Adrenal gland (tissue), 12 donors: ENCODE measurements around the gene MMP17. TPM values are rescaled to one million over a fixed set of nuclear protein-coding genes. Genes with fewer than 3 reads are reported as not detected.

Experiments
- DNase-seq, 7 donors: peaks; one replicate each; pipeline ENCODE4 v3.0.0-alpha.2; 2019 to 2020
- H3K27ac ChIP-seq, 5 donors: fragments of 200-600 bp; sonication (generic) in 4 of 5; 1 replicate in 3 of 5; 2 replicates in 2 of 5; pipeline versions ENCODE4 v1.5.1 to v1.8.0; 2016 to 2020; ENCODE audit warnings: mild to moderate bottlenecking in 1 of 5
- H3K27me3 ChIP-seq: fragments of 200-600 bp; 2 replicates; pipeline ENCODE4 v1.8.0; 2021
- H3K36me3 ChIP-seq, 2 donors: fragments of 200-600 bp; replicated peaks in 1 of 2; 1 replicate in 1 of 2; 2 replicates in 1 of 2; pipeline versions ENCODE4 v1.5.1 to v1.8.0; 2018 to 2022
- H3K4me1 ChIP-seq, 2 donors: fragments of 200-600 bp; replicated peaks in 1 of 2; 1 replicate in 1 of 2; 2 replicates in 1 of 2; pipeline versions ENCODE4 v1.5.1 to v1.8.0; 2018 to 2021
- H3K4me3 ChIP-seq, 4 donors: fragments of 200-600 bp; sonication (generic) in 3 of 4; one replicate each; pipeline ENCODE4 v1.5.1; 2016 to 2018
- H3K9me3 ChIP-seq, 3 donors: fragments of 200-600 bp; sonication (generic) in 1 of 3; replicated peaks in 1 of 3; 1 replicate in 2 of 3; 2 replicates in 1 of 3; pipeline versions ENCODE4 v1.5.1 to v1.8.0; 2016 to 2021
- CTCF ChIP-seq, 6 experiments: fragments of 450-650 bp in 4 of 6; fragments of 200-600 bp in 2 of 6; sonication (generic) in 1 of 6; IDR thresholded peaks; 1 replicate in 5 of 6; 2 replicates in 1 of 6; pipeline versions ENCODE4 v1.5.1 to v1.8.0; 2016 to 2021; ENCODE audit warnings: antibody characterized with exemption in 6 of 6, mild to moderate bottlenecking in 2 of 6, moderate library complexity in 1 of 6
- POLR2A ChIP-seq, 2 donors: fragments of 450-650 bp; IDR thresholded peaks; one replicate each; pipeline ENCODE4 v1.6.1; 2017; ENCODE audit warnings: antibody characterized with exemption in 2 of 2, mild to moderate bottlenecking in 2 of 2, moderate library complexity in 1 of 2
- WGBS, 4 donors: extraction: QIAGEN DNeasy Blood & Tissue Kit in 2 of 4; methylation state at CpG; one replicate each; pipeline versions ENCODE4 v1.1.5 to v1.1.7; 2013 to 2017; 5-methylcytosine and 5-hydroxymethylcytosine counted together
- intact Hi-C, 2 donors: fragments of 100-400 bp; cut with DNase I; formaldehyde crosslinking; loops; one replicate each; pipeline versions ENCODE4 v1.14.1 to v1.15.0; 2022 to 2023
- polyA plus RNA-seq, 3 donors: library from polyadenylated mRNA; stranded (reverse); fragments of 200-250 nt in 2 of 3; fragments of 350-450 nt in 1 of 3; fragmentation: Illumina TruSeq in 1 of 3; extraction: RNeasy Lipid Tissue Mini Kit (QIAGEN cat#74804) in 1 of 3; gene quantifications; one replicate each; pipeline ENCODE4 v1.2.3, GENCODE V29; 2013 to 2014
- total RNA-seq, 9 donors: library from RNA; depleted of rRNA in 4 of 9; stranded (reverse); fragments of >200 nt in 4 of 9; fragments of 120-200 nt in 1 of 9; fragmentation: NEBNext Ultra II Directional in 1 of 9; extraction: Animal tissue kit (Norgen Biotek cat#: 25700) in 1 of 9; gene quantifications; one replicate each; pipeline versions ENCODE4 v1.1.0 to v1.2.4, GENCODE V29; 2013 to 2023
- donor health status: healthy with polysubstance abuse.
- donor health status: Bipolar disorder and iron deficiency.
- donor health status: DM: yes; HTN: yes; CAD: no.
- donor health status: DM: no; HTN: no; CAD: no.
- donor health status: DM: no; HTN: no; CAD: no.
- donor health status: DM: yes; HTN: yes; CAD: no.

MMP17 gene
- total and polyA plus RNA-seq, 12 donors: 0.32 to 16.5 (median 1.1) TPM; not detected in 1

DNA sequence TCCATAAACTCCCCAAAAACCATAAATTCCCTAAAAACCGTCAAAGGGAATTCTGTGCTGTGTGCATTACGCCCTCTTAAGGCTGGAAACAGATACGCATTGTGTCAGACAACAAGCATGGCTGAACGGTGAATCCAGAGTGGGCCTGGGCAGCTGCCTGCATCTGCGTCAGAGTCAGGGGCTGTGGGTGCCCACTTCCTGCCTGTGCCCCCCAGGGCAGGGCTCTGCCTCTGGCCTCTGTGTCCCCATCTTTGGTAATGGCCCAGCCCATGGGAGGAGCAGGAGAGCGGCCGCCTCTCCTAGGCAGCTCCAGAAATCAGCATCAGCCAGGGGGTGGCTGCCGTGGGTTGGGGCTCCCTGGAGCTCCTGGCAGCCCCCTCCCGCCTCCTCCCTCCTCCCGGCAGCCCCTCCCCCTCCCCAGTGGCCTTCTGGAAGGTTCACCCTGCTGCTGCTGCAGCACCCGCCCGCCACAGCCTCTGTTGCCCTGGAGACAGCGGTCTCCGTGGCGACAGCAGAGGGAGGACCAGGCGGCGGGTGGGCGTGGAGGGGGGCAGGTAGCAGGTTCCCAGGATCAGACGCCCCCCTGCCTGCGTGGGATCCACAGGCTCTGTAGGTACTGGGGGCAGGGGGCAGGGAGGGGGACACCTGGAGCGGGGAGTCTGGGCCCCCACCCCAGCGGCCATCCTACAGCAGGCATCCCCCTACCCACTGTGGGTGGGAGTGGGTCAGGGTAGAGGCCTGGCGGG is 5.9 kb downstream of the MMP17 start:
- Histone ChIP-seq H3K4me1 (peaks cover 0 to 19% of the 10 kb centered on the region in 2 donors), H3K27ac (no peak overlapping the region), H3K36me3 (no peaks in the 10 kb centered on the region), H3K4me3 (no peak overlapping the region), H3K27me3 (peaks cover 48% of the 10 kb centered on the region), H3K9me3 (no peaks in the 10 kb centered on the region)
- no peak for DNase-seq
- intact Hi-C loops: loop anchor here in 1 of 2 donors (5.0 kb wide), 1 partner anchor 732 kb away; no protein-coding TSS in a partner anchor
- WGBS, 4 donors: 18 to 47% (median 36%) methylated on average over 5 to 23 of the region's 23 CpGs
- no peak for TF ChIP-seq POLR2A (IDR thresholded peaks at IDR 0.05)
- TF ChIP-seq CTCF (IDR thresholded peaks at IDR 0.05): peak in 3 of 6 experiments; percentile 25 to 34 (median 26)

DNA sequence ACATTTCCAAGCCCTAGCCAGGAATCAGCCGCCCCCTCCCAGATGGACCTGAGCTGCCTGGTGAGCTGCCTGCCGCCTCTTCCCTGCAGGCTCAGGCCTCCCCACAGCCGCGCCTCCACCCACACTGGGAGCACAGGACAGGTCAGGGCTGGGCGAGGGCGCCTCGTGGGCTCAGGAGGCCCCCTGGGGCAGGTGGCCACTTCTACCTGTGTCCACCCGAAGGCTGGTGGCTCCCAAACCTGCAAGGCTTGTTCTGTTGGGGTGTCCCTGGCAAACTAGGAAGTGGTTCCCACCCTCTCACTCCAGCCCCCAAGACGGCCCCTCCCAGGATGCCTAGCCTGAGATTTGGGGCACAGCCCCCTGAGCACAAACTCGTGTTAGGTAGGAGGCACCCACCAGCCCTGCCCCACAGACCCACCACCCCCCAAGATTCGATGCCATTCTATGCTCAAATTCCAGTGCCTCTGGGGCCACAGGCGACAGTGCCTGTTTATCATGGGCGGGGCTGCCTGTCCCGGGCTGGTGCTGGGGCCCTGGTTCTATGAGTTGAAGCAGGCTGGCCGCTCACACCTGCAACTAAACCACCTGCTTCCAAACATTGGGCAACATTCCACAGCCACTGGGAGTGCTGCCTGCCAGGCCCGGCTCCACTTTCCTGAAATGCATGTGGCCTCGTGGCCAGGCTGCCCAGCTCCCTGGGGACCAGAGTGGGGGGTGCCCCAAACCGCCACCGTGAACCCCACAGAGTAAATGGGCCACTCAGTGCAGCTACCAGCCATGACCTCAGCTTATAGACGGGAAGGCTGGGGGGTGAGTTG is 6.8 kb downstream of the MMP17 start:
- intact Hi-C loops: loop anchor here in 1 of 2 donors (5.0 kb wide), 1 partner anchor 733 kb away; no protein-coding TSS in a partner anchor
- WGBS, 4 donors: 60 to 74% (median 68%) methylated on average over 8 to 20 of the region's 20 CpGs
- Histone ChIP-seq H3K4me3 (no peak overlapping the region), H3K9me3 (no peaks in the 10 kb centered on the region), H3K4me1 (peaks cover 0 to 11% of the 10 kb centered on the region in 2 donors), H3K27me3 (peaks cover 40% of the 10 kb centered on the region), H3K36me3 (no peaks in the 10 kb centered on the region), H3K27ac (no peak overlapping the region)
- DNase-seq: no peak
- no peak for TF ChIP-seq POLR2A (IDR thresholded peaks at IDR 0.05)
- TF ChIP-seq CTCF (IDR thresholded peaks at IDR 0.05): no peak

- Histone ChIP-seq H3K4me1 (peaks cover 0 to 5% of the 10 kb centered on the region in 2 donors), H3K9me3 (no peaks in the 10 kb centered on the region), H3K36me3 (no peaks in the 10 kb centered on the region), H3K27me3 (peaks cover 34% of the 10 kb centered on the region), H3K4me3 (no peak overlapping the region), H3K27ac (no peak overlapping the region)
- intact Hi-C loops: no loop called here
- WGBS, 4 donors: 40 to 70% (median 55%) methylated on average over 3 to 7 of the region's 7 CpGs
- no peak for TF ChIP-seq CTCF (IDR thresholded peaks at IDR 0.05)
- no peak for TF ChIP-seq POLR2A (IDR thresholded peaks at IDR 0.05)
- no peak for DNase-seq
These were observed 7.5 kb downstream of the MMP17 start for GRCh38 chr12:131835616-131836171.

DNA sequence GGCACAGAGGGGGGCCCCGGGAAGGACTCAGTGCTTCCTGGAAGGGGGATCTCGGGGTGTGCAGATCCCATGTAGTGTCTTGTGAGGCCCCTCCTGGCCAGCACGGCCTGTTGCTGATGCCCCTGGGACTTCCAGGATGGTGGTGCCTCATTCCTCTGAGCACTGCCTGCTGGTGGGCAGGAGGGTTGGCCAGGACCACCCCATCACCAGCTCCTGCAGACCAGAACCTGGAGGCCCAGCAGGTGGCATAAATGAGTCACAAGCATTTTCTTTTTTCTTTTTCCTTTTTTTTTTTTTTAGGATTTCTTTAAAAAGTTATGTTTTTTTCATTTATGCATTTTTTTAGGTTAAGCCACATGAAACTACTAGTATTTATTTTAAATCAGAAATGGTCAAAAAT is 8.0 kb downstream of the MMP17 start:
- TF ChIP-seq POLR2A (IDR thresholded peaks at IDR 0.05) (no peak), CTCF (IDR thresholded peaks at IDR 0.05) (peak in 3 of 6 experiments; percentile 18 to 46 (median 33))
- DNase-seq: no peak
- H3K4me3 ChIP-seq: no peak overlapping the region

More for the DNA sequence above, 8.0 kb downstream of the MMP17 start:
- Histone ChIP-seq H3K9me3 (no peaks in the 10 kb centered on the region), H3K27me3 (peaks cover 30% of the 10 kb centered on the region), H3K4me1 (no peaks in the 10 kb centered on the region), H3K27ac (no peak overlapping the region), H3K36me3 (no peaks in the 10 kb centered on the region)
- 17 to 80% (median 51%) methylated on average over 1 to 3 of the region's 3 CpGs for WGBS, 4 donors
- intact Hi-C loops: no loop called here
